ENCODE data around the gene SENP3.

The SENP3 gene
- 4.0 to 15.0 (median 7.5) reads per million in 17 experiments for total RNA-seq

DNA sequence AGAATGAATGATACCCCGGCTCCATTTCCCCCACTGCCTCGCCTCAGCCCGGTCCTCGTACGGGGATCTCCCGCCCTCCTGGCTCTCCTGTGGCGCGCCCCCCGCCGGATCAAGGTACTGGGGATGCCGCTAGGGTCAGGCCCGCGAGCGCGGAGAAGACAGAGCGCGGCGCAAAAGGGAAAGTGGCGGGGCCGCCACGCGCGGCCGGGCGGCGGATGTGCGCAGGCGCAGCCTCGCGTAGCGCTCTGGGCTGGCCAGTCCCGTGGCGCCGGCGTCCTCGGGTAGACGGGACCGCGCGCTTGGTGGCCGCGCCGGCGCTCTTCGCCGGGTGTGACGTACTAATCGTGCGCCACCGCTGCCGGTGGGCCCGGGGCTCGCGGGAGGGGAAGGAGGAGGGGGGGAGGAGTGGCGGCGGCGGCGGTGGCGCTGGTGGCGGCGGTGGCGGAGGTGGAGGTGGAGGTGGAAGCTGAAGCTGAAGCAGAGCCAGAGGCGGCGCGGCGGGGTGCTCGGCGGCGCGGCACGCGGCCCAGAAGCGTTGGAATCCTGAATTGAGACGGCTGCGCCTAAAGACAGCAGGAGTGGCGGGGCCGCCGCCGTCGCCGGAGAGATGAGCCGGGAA lies at the start of gene SENP3:
SENP3 (plus strand) TSS at position 331 of the 619 bp plus-strand sequence. CDS start 1,158 bp downstream, outside the sequence.
- peak; percentile 94 to 98 (median 96) for DNase-seq

DNA sequence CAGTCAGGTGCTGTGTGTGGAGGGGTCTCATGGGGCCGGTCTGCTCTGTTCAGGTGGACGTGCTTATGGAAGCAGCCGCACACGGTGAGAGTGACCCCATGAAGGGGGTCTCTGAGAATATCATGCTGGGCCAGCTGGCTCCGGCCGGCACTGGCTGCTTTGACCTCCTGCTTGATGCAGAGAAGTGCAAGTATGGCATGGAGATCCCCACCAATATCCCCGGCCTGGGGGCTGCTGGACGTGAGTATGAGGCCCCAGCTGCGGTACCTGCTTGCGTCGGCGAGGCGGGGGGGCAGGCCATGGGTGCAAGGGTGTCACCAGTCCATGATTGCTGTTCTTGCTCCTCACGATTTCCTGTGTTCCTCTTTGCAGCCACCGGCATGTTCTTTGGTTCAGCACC lies 49.6 kb upstream of the SENP3 start:
- no peak for DNase-seq

DNA sequence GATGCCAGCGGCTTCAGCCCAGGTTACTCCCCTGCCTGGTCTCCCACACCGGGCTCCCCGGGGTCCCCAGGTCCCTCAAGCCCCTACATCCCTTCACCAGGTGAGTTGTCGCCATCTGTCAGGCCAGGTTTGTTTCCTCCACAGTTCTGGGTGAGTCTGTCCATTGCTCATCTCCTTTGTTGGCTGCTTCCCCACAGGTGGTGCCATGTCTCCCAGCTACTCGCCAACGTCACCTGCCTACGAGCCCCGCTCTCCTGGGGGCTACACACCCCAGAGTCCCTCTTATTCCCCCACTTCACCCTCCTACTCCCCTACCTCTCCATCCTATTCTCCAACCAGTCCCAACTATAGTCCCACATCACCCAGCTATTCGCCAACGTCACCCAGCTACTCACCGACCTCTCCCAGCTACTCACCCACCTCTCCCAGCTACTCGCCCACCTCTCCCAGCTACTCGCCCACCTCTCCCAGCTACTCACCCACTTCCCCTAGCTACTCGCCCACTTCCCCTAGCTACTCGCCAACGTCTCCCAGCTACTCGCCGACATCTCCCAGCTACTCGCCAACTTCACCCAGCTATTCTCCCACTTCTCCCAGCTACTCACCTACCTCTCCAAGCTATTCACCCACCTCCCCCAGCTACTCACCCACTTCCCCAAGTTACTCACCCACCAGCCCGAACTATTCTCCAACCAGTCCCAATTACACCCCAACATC lies 48.7 kb upstream of the SENP3 start:
- peak in 2 of 4 experiments; percentile 12 to 28 for DNase-seq

DNA sequence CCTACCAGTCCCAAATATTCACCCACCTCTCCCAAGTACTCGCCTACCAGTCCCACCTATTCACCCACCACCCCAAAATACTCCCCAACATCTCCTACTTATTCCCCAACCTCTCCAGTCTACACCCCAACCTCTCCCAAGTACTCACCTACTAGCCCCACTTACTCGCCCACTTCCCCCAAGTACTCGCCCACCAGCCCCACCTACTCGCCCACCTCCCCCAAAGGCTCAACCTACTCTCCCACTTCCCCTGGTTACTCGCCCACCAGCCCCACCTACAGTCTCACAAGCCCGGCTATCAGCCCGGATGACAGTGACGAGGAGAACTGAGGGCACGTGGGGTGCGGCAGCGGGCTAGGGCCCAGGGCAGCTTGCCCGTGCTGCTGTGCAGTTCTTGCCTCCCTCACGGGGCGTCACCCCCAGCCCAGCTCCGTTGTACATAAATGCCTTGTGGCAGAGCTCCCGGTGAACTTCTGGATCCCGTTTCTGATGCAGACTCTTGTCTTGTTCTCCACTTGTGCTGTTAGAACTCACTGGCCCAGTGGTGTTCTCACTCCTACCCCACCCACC lies 47.8 kb upstream of the SENP3 start:
- DNase-seq = no peak

DNA sequence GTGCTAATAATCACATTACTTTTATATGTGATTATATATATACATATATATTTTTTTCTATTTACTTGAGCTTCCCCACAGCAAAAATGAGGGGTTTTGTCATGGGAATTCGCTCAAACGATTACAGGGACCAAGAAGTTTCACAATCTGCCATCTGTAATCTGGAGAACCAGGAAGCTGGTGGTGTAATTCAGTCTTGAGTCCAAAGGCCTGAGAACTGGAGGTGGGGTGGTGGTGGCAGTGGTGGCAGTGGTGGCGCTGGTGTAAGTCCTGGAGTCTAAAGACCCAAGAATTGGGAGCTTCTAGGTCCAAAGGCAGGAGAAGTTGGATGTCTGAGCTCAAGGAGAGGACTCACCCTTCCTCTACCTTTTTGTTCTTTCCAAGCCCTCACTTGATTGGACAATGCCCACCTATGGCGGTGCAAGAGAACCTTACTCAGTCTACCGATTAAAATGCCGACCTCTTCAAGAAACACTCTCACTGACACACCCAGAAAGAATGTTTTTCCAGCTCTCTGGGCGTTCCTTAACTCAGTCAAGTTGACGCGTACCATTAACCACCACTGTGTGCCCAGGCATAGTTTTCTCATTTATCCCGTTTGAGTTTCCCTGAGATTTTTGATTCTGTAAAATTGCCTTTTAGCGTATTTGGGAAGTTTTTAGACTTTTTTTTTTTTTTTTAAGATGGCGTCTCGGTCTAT lies 45.7 kb upstream of the SENP3 start:
- DNase-seq = peak; percentile 71 to 88 (median 82)

DNA sequence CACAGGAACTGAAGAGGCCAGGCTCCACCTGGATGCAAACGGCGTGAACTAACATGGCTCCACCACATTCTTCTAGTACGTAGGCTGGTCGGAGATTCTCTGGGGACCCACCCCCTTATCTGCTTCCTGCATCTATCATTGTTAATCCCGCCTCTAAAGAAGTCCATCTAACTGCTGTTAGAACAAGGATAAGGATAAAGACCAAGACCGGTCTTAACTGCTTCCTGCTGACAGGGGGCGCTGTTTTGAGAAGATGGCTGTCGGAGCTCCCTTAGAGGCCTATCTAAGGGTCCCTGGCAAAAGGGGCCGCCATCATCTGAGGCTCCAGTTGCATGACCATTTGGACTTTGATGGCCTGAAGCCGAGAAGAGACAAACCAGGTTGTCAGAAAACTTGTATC lies 38.7 kb upstream of the SENP3 start:
- peak; percentile 37 to 69 (median 58) for DNase-seq

DNA sequence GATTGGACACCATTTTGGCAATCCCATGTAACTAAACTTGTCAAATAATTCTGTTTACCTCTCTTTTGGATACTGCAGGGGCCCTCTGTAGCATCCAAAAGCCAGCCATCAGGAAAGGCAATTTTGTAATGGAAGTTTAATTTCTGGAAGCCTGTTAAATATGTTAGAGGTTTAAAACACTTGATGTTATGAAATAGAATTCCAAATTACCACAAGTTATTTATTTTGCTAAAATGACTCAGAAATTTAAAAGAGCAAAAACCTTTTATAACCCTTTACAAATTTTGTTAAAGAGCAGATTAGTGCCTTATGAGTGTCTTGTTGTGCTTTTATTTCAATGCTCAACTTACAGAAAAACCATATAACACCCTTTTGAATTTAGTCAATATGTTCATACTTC lies 32.9 kb upstream of the SENP3 start:
- DNase-seq = no peak

DNA sequence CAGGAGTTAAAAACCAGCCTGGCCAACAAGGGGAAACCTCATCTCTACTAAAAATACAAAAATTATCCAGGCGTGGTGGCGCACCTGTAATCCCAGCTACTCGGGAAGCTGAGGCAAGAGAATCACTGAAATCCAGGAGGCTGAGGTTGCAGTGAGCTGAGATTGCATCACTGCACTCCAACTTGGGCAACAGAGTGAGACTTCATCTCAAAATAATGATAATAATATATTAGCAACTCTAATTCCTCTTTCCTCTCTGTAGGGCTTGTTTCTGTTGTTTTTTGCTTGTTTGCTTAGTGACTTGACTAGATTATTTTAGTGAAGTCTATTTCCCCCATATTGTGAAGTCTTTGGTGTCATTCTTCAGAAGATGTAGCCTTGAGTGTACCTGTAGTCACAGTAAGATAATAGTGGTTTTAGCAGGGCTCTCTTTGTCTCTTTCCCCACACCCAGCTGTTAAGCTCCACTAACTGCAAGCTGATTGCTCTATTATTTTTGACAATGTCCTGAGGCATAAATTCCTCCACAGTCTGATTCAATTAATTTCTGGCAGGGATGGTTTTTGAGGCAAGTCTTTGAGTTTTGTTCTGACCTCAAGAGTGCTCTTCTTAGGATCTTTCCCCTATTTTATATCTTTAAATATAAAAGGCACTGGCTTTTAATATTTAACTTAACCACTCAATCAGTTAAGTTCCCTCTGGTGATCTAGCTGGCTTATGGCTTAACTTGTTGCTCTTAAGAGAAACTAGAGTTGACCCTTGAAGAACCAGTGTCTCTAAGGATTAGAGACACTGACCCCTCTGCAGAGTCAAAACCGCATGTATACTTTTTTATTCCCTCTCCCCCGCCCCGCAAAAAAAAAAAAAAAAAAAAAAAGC lies 31.5 kb upstream of the SENP3 start:
- no peak for DNase-seq

DNA sequence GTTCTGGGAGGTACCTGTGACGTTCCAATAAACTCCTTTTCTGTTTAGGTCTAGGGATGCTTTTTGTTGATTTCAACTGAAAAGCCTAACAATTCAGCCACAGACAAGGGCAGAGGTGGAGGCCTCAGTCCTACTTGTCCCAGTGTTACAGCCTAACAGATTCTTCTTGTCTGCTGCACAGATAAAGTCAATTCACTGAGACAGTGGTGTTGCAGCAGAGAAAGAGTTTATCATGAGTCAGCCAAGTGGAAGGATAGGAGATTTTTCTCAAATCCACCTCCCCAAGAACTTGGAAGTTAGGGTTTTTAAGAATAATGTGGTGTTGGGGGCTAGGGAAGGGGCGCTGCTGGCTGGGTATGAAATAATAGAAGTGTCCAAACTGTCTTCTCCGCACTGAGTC lies 23.7 kb upstream of the SENP3 start:
- DNase-seq = no peak

DNA sequence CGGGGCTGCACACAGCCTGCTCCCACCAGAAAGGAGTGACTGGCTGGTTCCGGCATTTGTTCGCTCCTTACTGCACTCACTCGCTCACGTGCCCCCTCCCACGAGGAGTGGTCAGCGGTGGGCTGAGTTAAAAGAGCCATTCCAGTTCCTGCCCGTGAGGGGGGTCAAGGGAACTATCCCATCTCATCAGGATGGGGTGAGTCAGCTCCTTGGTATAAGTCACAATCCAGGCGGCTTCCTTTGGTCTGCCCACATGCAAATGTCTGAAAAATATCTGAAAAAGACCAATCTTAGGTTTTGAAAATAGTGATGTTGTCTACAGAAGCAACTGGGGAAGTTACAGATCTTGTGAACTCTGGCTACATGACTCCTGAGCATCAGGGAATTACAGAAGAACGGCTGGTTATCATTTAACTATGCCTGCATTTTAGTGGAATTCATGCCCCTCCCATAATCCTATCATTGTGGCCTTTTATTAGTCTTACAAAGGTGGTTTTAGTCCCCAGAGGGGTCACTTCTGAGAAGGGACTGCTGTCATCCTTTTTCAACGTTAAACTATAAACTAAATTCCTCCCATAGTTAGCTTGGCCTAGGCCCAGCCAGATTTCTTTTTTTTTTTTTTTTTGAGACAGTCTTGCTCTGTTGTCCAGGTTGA lies 22.7 kb upstream of the SENP3 start:
- DNase-seq = no peak

DNA sequence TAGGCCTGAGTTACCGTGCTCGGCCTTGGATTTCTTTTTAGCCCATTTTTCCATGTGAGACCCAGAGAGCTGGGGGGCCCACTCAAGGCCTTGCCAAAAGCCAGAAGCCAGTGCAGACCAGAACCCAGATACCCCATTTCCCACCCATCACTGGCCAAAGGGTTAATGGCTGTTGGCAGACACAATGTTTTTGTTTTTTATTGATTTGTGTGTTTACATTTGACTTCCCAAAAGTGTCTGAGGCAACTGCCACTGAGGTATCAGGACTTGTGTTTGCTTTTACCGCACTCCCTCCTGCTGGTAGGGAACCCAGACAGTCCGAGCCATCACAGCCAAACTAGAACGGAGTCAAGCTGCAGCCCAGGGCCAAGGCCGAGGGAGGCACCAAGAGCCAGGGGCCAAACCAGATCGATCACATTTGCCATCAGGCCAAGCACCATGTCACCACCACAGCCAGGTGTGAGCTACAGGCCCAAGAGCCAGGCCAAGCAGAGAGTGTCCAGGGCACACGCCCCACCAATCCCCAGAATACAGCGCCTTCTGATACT lies 20.6 kb upstream of the SENP3 start:
- DNase-seq = no peak

DNA sequence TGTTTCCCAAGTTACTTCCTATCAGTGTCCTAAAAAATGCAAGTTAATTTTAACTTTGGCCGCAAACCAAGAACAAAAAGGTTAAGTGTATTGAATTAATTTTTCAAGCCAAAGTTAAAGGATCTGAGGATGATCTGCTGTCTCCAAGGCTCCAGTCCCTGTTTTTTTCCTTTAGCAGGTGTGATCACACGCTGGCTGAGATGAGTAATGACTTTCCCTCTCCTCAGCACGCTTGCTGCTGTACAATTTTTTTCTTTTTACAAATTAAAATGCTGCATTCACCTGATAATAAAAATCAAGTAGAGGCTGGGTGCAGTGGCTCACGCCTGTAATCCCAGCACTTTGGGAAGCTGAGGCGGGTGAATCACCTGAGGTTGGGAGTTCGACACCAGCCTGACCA lies 16.8 kb upstream of the SENP3 start:
- DNase-seq = no peak

DNA sequence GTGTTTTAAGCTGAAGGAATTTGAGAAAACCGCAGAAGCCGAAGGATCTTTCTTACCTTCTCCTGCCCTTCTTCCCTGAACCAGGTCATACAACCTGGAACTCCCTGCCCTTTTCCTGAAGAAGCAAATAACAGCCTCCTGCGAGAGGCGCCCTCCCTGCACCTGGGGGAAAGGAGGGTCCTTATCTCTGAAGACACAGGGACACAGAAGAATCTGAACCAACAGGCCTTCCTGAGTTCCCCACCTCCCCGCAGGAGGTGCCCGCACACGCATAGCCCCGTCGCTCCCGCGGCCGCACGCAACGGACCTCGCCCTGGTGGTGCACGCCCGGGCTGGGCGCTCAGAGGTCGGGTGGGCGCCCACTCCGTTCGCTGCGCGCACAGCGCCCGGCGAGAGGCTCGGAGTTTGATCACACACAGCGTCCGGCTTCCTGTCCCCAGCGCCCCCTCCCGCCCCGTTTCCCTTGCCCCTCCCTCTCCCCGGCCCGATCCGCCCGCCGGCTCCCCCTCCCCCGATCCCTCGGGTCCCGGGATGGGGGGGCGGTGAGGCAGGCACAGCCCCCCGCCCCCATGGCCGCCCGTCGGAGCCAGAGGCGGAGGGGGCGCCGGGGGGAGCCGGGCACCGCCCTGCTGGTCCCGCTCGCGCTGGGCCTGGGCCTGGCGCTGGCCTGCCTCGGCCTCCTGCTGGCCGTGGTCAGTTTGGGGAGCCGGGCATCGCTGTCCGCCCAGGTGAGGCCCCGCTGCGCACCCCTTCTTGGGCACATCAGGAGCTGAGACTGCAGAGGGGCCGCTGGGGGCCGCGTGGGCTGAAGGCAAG lies 12.9 kb upstream of the SENP3 start, which contains the start of gene TNFSF12:
TNFSF12 (plus strand) TSS at position 474 of the 816 bp plus-strand sequence; CDS start at position 570, 96 bp downstream.
- peak; percentile 61 to 82 (median 68) for DNase-seq

DNA sequence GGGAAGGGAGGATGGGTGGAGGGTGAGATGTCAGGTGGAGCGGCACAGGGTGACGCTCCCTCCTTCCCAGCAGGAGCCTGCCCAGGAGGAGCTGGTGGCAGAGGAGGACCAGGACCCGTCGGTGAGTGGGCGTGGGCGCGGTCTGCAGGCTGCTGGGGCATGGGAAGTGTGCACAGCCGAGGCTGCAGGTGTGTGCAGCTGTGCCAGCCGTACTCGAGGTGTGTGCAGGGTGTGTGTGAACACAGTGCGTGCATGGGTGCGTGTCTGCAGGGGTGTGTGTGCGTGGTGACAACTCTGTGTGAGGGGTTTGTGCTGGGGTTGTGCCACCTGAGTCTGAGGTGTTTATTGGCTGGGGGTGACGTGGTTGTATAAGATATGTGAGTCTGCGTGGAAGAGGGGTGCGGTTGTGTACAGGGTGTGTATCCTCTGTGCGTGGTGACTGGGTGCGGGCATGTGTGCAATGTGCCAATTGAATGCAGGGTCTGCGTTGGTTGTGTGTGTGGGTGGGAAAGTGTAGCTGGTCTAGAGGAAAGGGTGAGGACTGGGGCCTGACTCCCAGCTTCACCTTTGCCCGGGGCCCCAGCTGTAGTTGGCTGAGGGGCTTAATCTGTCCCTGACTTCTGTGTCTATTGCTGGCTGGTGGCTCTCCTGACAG lies 12.2 kb upstream of the SENP3 start:
- DNase-seq = peak in 2 of 4 experiments; percentile 38 to 46

DNA sequence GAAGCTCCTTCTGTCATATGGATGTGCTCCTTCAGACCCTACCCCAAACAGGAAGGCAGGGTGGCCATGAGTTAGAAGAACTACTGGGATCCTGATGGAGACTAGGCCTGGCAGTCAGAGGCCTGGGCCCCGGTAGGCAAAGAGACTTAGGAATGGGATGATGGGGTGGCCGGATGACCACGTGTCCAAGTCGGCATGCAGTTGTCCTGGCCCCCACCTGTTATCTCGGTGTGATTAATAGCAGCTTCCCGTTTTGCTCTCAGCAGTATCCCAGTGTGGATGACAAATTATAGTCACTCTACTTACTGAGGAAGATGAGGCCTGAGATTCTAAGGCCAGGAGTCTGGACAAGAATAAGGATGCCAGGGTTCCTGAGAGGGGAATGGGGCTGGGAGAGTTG lies 11.4 kb upstream of the SENP3 start:
- DNase-seq = no peak

DNA sequence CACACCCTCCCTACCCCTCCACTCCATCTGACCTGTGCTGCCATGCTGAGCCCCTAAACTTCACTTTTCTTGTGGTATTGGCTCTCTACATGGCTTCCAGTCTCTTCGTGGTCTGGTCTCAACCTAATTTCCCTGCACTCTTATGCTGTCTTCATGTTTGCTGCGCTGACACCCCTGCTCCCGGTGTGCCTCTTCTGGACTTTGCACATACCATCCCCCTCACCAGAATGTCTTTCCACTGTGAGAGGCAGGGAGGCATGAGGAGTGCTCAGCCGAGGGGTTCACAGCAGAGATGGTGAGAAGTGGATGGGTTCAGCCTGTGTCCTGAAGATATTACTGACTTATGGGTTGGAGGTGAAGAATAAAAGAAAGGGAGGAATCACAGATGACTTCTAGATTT lies 10.3 kb upstream of the SENP3 start:
- no peak for DNase-seq

DNA sequence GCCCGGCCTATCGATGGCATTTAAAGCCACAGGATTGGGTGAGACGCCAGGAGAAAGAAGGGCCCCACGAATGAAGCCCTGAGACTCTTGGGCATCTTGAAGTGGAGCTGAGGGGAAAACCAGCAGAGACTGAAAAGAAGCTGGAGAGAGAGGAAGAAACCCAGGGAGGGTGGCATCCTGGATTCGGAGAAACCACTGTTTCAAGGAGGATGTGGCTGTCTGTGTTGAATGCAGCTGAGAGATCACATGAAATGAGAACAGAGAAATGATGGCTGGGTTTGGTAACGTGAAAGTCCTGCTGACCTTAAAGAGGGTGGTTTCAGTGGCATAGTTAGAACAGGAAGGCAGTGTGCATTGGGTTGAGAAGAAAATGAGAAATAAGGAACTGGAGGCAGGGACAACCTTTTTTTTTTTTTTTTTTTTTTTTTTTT lies 9.1 kb upstream of the SENP3 start:
- DNase-seq = peak; percentile 86 to 96 (median 90)

DNA sequence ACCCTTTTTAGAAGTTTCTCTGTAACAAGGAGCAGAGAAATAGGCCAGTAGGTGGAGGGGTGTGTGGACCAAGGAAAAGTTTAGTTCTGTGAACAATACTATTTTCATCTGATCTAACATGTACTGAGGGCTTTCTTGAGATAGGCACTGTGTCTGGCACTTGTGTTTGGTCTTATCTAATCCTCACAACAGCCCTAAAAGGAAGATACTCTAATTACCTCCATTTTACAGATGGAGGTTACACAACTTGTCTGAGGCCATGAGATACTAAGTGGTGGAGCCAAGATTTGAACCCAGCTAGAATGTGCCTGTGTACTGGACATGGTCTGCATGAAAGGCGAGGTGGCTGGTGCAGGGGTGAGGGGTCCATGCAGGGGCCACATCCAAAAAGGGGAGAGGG lies 8.4 kb upstream of the SENP3 start:
- no peak for DNase-seq

DNA sequence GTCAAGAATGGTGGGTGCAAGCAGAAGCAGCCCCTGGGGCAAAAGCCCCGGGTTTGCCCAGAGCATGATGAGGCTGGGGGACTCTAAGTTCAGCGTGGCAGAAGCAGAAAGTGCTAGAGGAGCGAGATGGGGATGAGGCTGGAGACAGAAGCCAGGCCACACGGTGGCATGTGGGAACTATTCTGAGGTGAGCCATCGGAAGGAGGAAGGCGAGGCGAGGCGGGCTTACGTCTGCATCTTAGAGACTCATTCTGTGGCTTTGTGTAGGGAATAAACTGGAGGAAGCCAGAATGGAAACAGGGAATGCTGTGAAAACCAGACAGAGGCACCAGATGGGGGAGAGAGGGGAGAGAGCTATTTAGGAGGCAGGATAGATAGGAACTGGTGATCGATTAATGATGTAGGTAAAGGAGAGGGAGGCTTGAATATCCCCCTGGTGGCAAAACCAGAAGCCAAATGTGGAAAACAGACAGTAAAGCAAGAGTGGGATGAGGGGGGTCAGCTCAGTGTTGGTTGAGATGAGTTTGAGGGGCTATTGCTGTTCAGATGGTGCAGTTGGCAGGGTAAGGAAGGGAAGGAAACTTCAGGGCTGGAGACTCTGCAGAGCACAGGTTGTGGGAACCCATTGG lies 6.3 kb upstream of the SENP3 start:
- peak in 1 of 4 experiments; percentile 14 for DNase-seq
